Lower leg skin (tissue), 3 donors: ENCODE measurements around the gene TMPRSS9.

Source experiments
- CTCF ChIP-seq, 3 donors: fragments of 450-650 bp; IDR thresholded peaks; one replicate each; pipeline ENCODE4 v1.5.1; 2016; ENCODE audit warnings: antibody characterized with exemption in 3 of 3, mild to moderate bottlenecking in 3 of 3, moderate library complexity in 2 of 3
- POLR2A ChIP-seq, 2 donors: fragments of 450-650 bp; IDR thresholded peaks; one replicate each; pipeline ENCODE4 v1.6.1; 2016 to 2017; ENCODE audit warnings: antibody characterized with exemption in 2 of 2, mild to moderate bottlenecking in 1 of 2, moderate library complexity in 1 of 2

GRCh38 chr19:2321565-2322283, 38.3 kb upstream of the TMPRSS9 start:
- no peak for TF ChIP-seq POLR2A (IDR thresholded peaks at IDR 0.05)
- no peak for TF ChIP-seq CTCF (IDR thresholded peaks at IDR 0.05)
